ENCODE results near the gene STAM2. TPM values are rescaled to one million over a fixed set of nuclear protein-coding genes. Genes with fewer than 3 reads are reported as not detected.
"Not testable (repeated sequence)": the region's sequence is repeated elsewhere in the genome, so short reads cannot be mapped to it uniquely, and the experiment has no call there.

The STAM2 gene
- polyA plus RNA-seq, 10 donors: 16.5 to 29.2 (median 22.1) TPM

DNA sequence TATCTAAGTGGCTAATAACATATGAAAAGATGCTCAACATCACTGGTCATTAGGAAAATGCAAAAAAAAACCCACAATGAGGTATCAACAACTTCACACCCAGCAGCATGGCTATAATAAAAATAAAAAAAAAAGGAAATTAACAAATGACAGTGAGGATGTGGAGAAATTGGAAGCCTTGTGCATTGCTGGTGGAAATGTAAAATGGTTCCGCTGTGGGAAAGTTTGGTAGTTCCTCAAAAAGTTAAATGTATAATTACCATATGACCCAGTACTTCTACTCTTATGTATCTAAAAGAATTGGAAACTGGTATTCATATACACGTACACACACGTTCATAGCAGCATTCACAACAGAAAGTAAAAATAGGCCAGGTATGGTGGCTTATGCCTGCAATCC is 61.2 kb downstream of the STAM2 start:
- DNase-seq: no peak

DNA sequence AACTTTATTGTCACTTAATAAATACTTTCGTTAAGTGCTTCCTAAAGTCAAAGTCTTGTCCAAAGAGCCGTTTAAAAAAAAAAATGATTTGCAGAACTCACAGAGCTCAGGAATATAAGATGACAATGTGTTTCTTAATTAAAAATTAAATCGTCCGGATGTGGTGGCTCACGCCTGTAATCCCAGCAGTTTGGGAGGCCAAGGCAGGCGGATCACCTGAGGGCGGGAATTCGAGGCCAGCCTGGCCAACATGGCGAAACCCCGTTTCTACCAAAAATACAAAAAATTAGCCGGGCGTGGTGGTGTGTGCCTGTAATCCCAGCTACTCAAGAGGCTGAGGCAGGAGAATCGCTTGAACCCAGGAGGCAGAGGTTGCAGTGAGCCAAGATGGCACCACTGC is 68.4 kb downstream of the STAM2 start:
- not testable (repeated sequence) for DNase-seq

GRCh38 chr2:152106464-152106863 is 69.1 kb downstream of the STAM2 start:
- no peak for DNase-seq

DNA sequence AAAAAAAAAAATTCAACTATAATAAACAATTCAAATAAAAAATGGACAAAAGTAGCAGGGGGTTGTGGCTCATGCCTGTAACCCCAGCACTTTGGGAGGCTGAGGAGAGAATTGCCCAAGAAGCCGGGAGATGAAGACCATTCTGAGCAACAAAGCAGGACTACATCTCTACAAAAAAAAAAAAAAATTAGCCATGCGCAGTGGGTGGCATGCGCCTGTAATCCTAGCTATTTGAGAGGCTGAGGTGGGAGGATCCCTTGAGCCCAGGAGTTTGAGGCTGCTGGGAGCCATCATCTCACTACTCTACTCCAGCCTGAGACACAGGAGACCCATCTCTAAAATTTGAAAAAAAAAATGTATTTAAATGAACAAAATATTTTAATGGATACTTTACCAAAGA is 72.3 kb downstream of the STAM2 start:
- DNase-seq: no peak

- DNase-seq: no peak
These were observed 74.6 kb downstream of the STAM2 start for GRCh38 chr2:152100961-152101360.

DNA sequence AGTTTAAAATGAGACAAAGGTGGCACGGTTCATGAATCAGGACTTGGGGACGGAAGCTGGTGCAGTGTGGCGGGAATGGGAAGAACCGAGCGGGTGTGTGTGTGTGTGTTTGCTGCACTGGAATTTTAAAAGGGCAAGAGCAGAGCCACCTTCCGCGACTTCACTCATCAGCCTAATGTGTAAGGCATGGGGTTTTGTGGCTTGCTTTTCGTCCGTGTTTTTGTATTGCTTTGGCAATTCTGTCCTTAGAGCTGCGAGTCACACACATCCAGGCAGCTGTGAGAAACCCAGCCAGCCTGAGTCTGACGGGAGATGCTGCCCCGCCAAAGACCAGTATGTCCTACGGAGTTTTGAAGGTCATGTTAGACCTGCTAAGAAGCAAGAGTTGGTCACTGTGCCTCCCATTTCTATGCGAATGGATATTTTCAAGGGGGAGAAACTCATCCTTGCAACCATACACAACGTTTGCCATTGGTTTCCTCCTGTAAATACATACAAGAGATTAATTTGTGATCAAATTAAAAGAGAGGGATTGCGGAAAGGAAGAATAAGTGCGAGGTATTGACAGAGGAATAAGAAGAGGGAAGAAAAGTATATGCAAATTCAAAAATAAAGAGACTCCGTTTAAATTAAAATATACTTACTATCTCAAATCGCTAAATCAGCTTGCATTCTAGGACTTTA is 76.1 kb downstream of the STAM2 start:
- DNase-seq: peak; percentile 11 to 73 (median 23)

DNA sequence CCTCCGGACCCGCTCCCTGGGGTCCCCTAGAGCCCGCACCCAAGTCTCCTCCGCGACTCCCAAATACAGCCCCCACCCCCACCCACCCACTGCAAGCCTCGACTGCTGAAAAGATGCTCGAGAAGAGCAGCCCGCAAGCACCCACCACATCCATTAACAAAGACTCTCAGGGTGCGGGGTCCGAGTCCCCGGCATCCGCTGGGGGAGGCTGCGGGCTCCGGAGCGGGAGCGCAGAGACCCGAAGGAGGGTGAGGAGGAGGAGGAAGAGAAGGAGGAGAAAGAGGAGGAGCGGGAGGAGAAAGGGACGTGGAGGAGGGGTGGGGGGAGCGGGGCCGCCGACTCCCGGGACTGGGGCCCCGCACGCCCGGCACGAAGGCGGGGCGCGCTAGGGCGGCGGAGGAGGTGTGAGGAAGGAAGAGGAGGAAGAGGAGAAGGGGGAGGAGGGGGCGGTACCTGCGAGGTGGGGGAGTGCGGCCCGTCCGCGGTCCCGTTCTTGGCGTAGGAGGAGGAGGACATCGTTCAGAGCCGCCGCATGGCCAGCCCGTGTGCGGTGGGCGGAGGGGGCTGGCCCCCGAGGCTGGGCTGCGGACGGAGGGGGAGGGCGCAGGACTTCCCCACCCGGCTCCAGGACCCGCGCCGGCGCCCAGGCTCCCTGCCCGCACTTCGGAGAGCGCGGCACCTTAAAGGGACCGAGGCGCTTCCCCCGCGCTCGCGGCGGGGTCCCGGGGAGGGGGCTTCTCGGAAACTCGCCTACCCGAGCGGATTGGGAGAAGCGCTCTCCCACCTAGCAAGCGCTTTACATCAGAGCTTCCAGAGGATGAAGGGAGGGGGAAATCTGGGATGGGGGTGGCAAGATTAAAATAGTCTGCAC is 76.8 kb downstream of the STAM2 start, which contains the start of gene CACNB4:
Gene CACNB4 (minus strand): TSS at position 549 of the 871 bp plus-strand sequence.
- peak; percentile 11 to 84 (median 47) for DNase-seq

GRCh38 chr2:152097801-152098495 is 77.6 kb downstream of the STAM2 start:
- peak; percentile 14 to 84 (median 61) for DNase-seq

DNA sequence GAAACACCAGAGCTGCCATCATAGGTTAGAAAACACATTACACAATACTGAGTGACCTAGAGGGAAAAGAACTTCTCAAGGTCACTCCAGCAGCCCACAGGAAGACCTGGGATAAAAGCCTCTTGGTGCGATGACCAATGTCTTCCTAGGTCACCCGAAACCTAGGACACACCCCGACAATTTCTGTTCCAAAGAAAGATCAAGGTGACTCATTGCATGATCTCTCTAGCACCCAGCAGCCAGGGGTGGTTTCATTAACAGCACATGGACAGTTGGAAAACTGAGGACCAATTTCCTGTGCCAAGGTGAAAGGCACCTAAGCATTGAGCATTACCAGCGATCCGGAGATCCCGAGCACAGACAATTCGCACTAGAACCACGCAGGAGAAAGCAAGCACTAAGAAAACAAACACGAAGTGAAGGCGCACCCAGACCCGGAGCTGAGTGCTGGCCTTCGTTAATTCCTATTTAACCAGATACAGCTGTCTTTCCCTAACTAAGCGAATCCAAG is 78.2 kb downstream of the STAM2 start:
- DNase-seq: peak in 2 of 3 donors; percentile 39 to 83

- DNase-seq: no peak
These were observed 80.4 kb downstream of the STAM2 start for GRCh38 chr2:152095146-152095545.

DNA sequence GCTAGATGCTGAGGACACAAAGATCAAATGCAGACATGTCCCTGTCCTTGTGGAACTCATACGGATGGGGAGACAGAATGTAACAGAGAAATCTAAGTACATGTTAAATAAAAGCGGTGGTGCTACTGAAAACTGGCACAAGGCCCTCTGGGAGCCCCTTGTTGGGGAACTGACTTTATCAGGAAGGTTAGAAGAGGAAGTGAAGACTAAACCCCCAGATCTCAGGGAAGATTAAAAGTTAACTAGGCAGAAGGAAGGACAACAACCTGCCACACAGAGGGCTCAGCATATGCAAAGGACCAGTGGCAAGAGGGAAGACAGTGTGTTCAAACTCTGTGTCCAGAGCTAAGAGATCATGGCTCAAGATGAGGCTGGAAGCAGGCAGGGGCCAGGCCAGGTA is 81.5 kb downstream of the STAM2 start:
- no peak for DNase-seq

- DNase-seq: peak in 2 of 3 donors; percentile 26 to 53
These were observed 82.1 kb downstream of the STAM2 start for GRCh38 chr2:152093464-152093863.

DNA sequence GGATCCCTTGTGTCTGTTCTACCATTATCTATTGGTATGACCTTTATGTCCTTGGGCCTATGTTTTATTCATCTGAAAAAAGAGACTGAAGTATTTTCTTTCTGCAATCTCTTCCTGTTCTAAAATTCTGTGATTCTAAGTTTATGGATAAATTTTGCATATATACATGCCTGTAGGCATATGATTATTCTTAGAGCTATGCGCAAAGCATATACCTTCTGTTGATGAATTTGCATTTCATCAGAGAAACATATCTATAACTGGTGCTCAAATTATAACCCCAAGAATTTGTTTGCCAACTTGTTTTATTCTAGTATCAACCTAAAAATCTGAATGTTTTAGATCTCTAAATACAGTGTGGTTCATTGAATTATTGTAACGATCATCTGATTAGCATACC is 83.5 kb downstream of the STAM2 start:
- no peak for DNase-seq

DNA sequence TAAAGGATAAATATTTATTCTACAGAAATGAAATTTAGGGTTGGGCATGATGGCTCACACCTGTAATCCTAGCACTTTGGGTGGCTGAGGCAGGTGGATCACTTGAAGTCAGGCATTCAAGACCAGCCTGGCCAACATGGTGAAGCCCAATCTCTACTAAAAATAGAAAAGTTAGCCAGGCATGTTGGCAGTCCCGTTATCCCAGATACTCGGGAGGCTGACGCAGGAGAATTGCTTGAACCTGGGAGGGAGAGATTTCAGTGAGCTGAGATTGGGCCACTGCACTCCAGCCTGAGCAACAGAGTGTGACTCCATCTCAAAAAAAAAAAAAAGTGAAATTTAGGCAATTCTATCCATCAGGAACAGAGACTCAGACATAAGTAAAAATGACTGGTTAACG is 84.8 kb downstream of the STAM2 start:
- DNase-seq: not testable (repeated sequence)

GRCh38 chr2:152089238-152089637 is 86.3 kb downstream of the STAM2 start:
- DNase-seq: no peak

- DNase-seq: no peak
These were observed 87.6 kb downstream of the STAM2 start for GRCh38 chr2:152088006-152088405.

GRCh38 chr2:152086231-152086630 is 89.3 kb downstream of the STAM2 start:
- no peak for DNase-seq

GRCh38 chr2:152084076-152084475 is 91.5 kb downstream of the STAM2 start:
- no peak for DNase-seq

- DNase-seq: peak; percentile 28 to 50 (median 31)
These were observed 92.2 kb downstream of the STAM2 start for GRCh38 chr2:152083202-152083875.

DNA sequence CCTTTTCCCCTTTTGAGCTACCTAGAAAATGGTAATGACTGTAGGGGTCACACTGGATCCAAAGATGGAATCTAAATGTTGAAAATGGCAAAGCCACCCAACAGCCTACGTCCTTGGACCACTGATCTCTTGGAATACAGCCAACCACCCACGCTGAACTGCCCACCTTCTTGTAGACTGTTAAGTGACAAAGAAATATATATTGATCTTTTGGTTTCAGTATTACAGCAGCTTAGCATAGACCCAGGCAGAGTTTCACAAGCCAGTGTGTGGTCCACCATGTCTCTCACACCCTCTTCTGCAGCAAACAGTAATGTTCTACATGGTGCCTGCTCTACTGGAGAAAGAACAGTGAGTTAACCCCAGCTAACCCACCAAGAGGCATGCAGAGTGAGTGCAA is 96.9 kb downstream of the STAM2 start:
- no peak for DNase-seq

DNA sequence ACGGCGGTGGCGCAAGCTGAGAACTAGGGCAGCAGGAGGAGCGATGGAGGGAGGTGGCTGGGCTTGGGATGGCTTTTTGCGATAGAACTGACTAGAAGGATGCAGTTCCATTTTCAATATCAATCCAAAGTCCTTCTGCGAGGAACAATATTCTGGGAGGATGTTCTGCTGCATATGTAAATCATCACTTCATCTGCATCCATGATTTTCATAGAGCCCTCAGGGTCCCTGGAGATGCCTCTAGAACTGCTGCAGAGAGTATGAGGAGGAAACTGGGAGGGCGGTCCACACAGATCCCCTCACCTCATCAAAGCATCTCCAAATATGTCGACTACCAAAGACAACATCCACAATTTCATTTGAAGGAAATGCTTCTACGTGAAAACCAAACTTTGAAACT is 97.5 kb downstream of the STAM2 start:
- DNase-seq: no peak

All from muscle of back (tissue), 11 donors.